ENCODE measurements around the gene RAB13.

DNA sequence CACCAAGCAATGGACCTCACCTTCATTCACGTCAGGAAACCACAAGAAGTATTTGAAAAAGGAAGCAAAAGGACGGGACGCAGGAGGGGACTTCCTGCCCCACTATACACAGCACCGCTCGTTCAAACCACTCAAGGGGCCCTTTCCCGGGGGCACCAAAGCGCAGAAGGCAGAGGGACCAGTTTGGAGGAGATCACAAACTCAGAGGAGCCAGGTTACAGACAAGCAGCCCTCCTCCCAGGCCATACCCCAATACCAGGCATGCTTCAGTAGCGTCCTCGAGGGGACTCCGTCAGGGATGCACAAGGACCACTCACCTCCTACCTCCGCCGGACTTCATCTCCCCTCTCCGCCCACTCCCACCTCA lies 28.4 kb downstream of the RAB13 start:
- TF ChIP-seq, protein P1, sequence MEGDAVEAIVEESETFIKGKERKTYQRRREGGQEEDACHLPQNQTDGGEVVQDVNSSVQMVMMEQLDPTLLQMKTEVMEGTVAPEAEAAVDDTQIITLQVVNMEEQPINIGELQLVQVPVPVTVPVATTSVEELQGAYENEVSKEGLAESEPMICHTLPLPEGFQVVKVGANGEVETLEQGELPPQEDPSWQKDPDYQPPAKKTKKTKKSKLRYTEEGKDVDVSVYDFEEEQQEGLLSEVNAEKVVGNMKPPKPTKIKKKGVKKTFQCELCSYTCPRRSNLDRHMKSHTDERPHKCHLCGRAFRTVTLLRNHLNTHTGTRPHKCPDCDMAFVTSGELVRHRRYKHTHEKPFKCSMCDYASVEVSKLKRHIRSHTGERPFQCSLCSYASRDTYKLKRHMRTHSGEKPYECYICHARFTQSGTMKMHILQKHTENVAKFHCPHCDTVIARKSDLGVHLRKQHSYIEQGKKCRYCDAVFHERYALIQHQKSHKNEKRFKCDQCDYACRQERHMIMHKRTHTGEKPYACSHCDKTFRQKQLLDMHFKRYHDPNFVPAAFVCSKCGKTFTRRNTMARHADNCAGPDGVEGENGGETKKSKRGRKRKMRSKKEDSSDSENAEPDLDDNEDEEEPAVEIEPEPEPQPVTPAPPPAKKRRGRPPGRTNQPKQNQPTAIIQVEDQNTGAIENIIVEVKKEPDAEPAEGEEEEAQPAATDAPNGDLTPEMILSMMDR (conservative IDR thresholded peaks at IDR 0.05; ENCODE audit: low read length): no peak
- no peak for TF ChIP-seq EZH2phosphoT487 (IDR thresholded peaks at IDR 0.05; ENCODE audit: borderline replicate concordance)
